Measurements from ENCODE around the gene SAPCD1.

SAPCD1 gene

DNA sequence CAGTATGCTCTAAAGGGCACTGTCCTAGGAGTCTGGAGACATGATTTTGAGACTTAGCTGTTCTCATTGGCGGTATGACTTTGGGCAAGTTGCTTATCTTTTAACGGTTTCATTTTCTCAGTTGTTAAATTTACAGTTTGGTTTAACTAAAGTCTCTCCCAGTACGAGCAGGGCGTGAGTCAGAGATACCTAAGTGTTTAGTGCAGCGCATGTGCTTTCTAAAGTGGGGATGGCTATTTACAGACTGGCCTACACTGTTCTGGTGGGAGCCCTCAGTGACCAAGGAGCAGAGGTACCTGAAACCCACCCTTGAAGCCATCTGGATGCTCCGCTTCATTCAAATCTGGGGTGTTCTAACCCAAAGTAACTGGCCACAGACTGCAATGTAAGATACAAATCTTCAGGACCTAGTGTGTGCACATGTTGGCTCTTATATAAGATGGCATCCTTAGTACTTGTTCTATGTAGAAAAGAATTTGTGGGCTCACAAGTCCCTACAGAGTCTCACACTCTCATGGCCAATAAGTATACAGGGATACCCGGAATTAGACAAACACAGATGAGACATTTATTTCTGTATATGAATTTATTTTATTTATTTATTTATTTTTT lies 11.9 kb upstream of the SAPCD1 start:
- DNase-seq (ENCODE audit: low read depth in 2 of 2): no peak

DNA sequence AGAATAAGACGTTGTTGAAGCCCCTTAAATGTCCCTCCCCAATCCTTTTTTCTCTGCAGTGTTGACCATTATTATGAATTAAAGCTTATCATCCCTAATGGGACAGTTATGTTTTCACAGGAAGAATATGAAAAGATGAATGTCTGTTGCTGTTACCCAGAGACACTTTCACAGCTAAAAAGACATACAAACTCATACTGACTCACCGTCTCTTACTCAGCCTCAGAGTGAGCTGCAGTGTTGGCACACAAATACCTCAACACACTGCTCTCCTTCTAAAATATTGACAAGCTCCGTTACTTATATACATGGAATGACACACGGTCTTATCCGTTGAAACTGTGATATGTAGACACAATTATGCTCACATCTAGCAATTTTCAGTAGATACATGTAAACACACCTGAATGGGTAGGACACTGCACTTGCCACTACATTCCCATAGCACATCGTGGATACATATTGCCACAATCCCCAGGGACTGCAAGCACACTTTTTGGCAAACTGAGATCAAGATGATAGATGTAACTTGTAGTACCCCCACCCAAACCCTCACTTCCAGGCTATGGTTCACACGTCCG lies 9.6 kb upstream of the SAPCD1 start:
- DNase-seq (ENCODE audit: low read depth in 2 of 2): no peak

DNA sequence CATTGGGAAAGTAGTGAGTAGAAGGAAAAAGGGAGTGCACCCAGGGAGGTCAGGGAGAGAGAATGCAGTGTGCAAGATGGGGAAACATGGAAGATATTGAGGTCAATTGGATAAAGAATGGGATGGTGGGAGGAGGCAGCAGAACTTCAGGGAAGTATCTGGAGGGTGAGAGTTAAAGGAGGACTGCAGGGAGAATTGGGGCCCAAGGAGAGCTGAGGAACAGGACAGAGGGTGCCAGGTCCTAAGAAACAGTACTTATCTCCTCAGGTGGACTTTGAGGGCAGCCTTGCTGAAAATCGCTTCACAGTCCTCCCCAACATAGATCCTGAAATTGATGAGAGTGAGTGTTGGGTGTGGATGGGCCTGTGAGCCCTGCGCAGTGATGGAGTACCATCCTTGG lies 4.2 kb upstream of the SAPCD1 start:
- no peak for DNase-seq (ENCODE audit: low read depth in 2 of 2)

DNA sequence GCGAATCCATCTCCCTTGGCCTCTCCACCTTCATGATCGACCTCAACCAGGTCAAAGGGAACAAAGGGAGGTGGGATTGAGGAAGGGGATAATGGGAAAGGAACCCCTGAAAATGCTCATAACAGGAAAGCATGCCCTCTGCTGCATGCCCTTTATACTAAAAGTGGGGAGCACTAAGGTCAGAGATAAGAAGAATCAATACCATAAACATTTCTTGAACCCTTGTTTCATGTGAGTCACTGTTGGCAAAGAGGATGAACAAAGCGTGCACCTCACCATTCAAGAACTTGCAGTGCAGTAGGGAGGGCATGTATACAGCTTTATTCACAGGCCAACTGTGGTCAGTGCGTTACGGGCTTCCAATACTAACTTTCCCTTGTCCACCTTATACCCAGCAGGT lies 1.7 kb upstream of the SAPCD1 start:
- DNase-seq (ENCODE audit: low read depth in 2 of 2): no peak

DNA sequence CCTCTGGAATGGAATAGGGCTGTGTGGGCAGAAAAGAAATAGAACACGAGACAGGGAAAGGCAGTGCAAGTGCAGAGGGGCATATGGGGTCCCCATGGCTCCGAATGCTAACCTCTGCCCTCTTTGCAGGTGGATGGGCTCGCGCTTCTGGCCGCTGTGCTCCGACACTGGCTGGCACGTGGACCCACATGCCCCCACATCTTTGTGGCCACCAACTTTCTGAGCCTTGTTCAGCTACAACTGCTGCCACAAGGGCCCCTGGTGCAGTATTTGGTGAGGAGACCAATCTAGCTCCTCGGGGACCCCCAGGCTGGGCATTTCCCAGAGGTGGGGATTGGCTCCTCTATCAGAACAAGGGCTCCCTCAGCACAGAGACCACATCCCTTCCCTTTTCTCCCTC lies 1.1 kb upstream of the SAPCD1 start:
- DNase-seq (ENCODE audit: low read depth in 2 of 2): no peak

DNA sequence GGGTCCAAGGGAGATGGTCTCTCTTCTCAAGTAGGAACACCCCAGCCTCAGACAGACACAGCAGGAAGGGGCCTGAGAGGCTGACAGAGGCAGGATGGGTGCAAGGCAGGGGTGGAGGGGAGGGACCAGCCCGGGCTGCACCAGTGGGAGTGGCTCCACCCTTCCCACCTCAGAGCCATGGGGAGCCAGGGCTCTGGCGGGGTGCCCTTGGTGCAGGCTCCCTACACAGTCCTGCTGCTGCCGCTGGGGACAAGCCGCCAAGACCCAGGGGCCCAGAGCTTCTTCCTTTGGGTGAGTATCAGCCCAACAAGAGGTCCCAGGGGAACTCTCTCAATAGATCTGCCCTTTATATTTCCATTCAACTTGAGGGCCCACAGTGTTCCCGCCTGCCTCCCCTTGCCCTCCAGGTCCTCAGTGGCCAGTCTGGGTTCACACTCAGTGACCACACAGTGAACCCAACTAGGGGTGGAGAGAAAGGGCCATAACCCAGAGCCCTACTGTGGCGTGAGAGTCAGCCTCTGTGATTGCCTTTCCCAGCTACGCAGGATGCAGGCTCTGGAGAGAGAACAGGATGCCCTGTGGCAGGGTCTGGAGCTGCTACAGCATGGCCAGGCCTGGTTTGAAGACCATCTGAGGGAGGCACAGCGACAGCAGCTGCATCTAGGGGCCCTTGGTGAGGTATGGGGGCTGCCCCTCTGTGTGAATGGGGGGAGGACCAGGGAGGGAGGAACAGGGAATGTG lies 592 bp downstream of the SAPCD1 start:
- DNase-seq (ENCODE audit: low read depth in 2 of 2): no peak

DNA sequence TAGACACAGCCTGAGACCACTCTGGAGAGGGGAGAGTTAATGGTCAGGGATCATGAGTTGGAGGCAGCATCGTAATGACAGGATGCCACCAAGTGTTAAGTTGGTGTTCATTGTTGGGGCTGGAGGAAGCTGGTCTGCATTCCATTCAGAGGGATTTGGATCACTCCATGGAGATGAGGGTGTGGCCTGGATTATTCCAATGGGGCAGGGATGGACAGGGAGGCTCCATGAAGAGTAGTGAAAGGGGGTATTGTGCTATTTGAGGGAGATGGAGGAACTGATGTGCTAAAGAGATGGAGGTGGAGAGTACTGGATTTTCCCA lies 1.1 kb downstream of the SAPCD1 start:
- DNase-seq (ENCODE audit: low read depth in 2 of 2): peak in 1 of 2 experiments; percentile 17

DNA sequence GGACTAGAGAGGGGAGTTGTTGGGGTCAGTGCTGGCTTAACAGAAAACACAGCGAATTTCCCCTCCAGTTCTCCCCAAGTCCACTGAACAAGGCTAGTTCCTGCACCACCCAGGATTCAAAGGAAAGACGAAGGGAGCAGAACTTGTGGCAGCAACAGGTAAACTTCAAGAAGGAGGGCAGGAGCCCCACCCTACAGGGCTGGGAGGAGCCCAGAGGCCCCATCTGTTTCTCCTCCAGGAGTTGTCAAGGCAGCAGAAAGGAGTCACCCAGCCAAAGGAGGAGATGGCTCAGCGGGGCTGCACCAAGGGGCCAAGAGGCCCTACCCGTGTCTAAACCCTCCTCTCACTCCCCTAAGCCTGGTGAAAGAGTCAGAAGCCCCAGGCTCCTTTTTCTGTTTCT lies 1.7 kb downstream of the SAPCD1 start:
- DNase-seq (ENCODE audit: low read depth in 2 of 2): no peak

DNA sequence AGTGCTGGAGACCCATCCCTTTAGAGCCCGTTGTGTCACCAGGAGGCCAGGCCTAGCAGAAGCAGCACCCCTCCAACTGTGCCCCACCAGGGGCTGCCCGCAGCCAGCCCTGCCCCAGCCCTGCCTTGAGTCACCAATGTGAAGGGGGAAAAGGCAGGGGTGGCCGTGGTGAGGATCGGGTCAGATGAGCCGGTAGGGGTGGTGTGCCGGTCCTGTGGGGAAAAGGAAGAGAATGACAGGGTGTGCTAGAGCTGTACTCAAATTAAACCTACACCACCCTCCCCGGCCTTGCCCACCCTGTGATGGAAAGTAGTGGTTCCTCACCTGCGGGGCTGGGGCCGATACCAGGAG lies 3.1 kb downstream of the SAPCD1 start:
- no peak for DNase-seq (ENCODE audit: low read depth in 2 of 2)

DNA sequence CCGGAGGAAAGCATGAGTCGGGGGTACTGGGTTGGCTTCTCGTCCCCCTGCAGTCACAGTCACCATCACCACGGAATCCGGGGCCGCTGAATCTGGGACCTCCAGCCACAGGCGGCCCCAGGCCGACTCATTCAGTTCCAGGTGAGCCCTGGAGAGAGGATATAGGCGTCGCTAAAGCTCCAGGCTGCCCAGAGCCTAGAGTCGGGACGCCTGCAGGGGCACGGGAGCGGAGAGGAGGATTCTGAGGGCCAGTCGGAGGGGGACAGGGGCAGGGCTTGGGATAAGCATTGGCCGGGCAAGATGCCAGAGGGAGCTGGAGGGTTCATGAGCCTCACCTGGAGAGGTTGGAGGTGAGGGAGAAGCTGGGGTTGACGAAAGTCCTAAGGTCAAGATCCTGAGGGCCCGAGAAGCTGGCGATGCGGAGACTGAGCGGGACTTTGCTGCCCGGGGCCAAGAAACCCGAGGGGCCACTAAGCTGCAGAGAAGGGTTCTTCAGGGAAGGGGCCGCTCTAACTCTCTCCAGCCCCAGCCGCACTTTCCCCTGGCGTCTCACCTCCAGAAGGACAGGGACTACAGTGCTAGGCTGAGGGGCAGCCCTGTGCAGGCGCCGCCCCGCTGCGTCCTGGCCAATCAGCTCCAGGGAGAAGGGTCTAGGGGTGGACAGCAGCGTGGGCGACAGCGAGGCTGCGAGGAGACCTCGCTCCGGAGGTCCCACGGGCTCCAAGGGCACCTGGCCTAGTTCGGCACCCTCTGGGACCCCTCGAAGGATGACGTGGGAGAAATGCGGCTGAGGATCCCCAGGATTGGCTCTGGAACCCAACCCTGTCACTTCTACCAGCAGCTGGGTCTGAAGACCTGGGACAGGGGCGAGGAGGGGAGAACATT lies 3.7 kb downstream of the SAPCD1 start:
- no peak for DNase-seq (ENCODE audit: low read depth in 2 of 2)

DNA sequence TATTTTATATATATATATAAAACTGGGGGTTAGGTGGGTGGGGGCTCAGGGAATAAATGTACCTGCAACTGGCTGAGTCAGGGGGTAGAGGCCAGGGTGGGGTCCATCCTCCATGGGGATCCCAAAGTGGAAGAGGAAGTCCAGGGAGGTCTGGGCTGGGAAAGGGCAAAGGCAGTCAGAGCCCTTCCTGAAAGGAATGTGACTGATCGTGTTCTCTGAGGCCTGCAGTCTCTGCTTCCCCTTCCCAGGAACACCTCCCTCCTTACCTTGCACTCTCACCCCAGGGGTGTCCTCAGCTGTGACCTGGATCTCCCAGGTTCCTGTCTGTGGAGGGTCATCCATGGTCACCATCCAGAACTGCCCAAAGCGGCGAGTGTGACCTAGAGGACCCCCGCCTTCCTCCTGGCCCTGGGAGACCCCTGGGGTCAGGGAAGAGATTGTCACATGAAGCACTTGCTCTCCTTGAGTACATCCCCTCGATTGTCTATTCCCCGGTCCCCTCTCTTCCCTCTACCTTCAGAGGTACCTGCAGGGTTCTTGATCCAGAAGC lies 4.7 kb downstream of the SAPCD1 start:
- no peak for DNase-seq (ENCODE audit: low read depth in 2 of 2)

DNA sequence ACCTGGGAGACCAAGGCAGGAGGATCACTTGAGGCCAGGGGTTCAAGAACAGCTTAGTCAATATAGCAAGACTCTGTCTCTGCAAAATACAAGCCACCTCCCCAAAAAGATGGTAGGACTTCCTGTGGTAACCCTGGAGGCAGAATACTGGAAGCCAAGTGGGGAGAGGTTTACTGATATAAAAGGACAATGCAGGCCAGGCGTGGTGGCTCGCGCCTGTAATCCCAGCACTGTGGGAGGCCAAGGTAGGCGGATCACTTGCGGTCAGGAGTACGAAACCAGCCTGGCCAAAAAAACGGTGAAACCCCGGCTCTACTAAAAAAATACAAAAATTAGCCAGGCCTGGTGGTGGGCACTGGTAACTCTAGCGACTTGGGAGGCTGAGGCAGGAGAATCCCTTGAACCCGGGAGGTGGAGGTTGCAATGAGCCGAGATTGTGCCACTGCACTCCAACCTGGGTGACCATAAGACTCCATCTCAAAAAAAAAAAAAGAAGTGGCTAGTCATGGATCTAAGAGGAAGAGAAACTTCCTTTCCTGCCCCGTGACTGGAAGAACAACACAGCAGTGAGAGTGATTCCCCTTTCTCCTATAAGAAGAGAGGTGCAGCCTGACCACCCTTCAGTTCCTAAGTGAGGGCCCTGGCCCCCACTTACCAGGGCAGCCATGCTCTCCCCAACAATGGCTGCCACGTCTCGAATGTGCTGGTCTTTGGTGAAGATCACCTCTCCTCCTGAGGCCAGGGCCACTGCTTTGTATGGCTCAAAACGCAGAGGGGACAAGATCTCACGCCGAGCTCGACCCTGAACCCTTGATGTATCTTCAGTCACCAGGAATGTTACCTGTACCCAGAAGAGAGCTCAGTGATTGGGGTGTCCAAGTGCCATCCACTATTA lies 6.2 kb downstream of the SAPCD1 start:
- no peak for DNase-seq (ENCODE audit: low read depth in 2 of 2)

DNA sequence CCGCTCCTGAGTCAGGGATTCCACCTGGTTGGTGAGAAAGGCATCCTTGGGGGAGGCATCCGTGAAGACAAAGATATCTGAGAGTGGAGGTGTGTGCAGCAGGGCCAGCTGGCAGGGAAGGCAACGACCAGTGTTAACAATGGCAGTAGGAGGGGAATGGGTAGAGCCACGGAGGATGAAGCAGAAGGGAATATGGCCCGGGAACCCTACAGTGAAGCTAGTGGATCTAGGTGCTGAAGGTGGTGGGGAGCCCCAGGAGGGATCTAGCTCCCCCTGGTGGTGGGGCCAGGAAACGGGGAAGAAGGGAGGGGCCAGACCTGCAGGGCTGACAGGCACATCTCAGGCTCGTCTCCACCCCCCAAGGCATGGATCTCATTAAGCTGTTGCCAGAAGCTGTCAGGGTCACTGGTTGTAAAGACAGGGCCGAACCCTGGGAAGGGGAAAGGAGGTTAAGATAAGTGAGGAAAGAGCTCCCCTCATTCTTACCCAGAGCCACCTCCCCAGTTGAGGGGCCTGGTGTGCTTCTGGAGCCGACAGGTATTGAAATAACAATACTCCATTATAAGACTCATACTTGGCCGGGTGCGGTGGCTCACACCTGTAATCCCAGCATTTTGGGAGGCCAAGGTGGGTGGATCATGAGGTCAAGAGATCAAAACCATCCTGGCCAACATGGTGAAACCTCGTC lies 7.4 kb downstream of the SAPCD1 start:
- DNase-seq (ENCODE audit: low read depth in 2 of 2): no peak

DNA sequence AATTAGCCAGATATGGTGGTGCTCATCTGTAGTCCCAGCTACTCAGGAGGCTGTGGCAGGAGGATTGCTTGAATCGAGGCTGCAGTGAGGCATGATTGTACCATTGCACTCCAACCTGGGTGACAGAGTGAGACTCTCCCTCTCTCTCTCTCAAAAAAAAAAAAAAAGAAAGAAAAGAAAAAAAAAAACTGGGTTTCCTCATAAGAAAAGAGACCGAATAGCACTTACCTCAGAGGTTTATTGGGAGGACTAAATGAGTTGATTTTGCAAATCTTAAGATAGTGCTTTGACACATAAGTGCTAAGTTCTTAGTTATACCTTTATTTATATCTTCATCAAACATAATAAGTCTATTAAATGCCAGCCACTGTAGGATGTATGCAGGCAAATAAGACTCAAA lies 8.4 kb downstream of the SAPCD1 start:
- no peak for DNase-seq (ENCODE audit: low read depth in 2 of 2)

DNA sequence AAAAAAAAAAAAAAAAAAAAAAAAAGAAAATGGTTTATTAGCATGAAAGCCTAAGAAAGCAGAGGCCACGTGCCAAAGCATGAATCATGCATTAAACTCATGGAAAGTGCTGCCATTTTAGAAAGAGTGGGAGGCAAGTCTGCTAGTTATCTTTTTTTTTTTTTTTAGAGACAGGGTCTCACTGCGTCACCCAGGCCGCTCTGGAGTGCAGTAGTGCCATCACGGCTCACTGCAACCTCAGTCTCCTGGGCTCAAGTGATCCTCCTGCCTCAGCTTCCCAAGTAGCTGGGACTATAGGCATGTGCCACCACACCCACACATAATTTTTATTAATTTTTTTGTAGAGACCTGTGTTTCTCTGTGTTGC lies 9.5 kb downstream of the SAPCD1 start:
- DNase-seq (ENCODE audit: low read depth in 2 of 2): no peak

DNA sequence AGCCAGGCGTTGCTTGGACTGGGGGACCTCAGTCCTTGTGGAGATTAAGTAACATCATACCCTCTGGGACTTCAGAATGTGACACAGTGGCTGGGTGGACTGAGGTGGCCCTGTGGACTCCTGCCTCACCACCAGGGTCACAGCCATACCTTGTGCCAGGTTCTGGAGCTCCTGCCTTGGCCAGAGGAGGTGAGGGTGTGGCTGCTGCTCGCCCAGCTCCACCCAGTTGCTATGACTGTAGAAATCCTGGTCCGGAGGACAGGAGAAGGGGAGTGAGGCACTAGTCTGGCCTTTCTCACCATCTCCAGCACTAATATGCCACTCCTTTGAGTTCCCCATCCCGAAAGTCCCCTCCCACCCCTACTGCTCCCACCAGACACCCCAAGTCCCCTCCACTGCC lies 12.7 kb downstream of the SAPCD1 start:
- no peak for DNase-seq (ENCODE audit: low read depth in 2 of 2)

DNA sequence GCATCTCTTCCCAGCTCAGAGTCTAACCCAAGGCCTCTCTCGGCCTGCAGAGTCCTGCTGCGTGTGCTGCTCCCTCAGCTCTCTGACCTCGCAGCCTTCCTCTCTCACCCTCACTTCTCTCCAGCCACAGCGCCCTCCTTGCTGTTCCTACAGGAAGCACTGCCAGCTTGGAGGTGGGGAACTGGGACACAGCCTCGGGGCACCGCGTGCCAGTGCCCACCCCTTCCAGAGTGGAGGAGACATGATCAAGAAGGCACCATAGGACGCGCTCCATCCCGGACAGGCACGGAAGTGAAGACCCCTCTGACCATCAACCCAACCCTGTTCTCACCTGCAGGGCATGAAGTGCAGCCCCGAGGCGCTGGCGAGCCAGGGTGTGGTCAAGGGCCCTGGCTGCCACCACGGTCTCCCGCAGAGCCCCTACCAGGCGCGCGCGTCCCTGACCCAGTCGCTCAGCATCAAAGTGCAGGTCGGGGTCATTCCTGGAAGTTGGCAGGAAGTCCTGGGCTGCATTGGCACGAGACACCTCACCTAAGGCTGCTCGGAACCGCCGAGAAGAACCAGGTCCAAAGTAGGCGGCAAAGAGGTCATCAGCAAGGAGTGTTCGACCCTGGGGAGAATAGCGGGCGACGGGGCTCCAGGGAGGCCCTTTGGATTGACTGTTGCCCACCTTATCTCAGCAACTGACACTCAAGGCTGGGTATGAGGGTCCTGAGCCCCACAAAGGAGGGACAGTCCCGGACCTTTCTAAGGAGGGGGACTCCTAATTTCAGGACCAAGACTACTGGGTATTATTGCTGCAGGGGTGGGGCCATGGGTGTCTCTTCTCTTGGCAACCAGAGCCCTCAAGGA lies 13.4 kb downstream of the SAPCD1 start:
- DNase-seq (ENCODE audit: low read depth in 2 of 2): no peak

DNA sequence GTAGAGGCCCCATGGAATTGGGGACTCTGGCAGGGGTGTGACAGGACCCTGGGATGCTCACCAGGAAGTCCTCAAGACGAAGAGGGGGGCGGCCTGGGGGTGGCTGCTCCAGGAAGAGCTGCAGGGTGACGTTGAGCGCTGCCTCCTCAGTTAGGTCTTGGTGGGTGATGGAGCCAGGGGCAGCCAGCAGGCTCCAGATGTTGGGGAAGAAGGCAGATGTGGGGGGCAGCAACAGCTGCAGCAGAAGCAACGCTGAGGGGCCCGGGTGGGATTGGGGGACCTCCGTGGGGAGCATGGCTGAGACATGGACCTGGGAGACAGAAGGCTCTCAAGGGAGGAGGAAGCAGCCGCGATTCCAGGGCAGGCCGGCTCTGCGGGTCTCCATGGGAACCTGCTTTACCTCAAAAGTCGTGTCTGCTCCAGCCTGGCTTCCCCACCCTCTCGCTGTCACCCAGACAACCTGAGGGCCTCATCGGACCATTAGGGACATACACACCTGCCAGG lies 14.1 kb downstream of the SAPCD1 start:
- DNase-seq (ENCODE audit: low read depth in 2 of 2): no peak

DNA sequence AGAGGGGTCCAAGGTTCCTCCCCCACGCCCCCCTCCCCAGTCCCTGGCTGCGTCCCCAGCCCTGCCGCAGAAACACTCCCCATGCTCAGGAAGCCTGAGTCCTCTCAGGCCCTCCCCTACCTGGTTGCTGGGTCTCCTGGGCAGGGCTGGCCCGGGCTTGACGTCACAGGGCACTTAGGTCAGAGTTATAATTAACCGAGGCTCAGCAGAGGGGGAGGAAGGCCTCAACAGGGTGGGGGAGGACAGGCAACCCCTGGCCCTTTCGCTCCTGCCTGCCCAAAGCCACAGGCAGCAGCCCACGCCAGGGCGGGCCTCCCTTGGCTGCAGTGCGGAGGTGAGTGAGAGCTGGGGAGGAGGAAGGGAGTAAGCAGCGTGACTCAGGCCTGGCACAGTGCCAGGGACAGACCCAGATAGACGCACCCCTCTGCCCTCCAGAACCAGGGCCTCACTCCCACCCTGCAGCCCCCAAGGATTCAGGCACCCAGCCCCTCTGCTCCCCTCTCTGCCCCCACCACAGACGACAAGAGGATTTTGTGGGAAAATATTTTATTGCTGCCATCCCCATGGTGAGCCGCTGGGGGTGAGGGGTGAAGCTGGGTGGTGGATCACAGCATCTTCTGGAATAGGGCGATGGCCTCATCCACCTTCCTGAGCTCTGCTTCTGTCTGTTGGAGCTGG lies 14.7 kb downstream of the SAPCD1 start, which contains the start of gene VWA7:
Gene VWA7, minus strand, starts transcription at position 340 of the 678 bp plus-strand sequence. CDS start 549 bp downstream, outside the sequence.
- no peak for DNase-seq (ENCODE audit: low read depth in 2 of 2)

Data from fibroblast of skin of left biceps (primary cell).